Stomach (tissue), 4 donors: ENCODE data around the gene TMEM256.
"Not testable (repeated sequence)": the region's sequence is repeated elsewhere in the genome, so short reads cannot be mapped to it uniquely, and the experiment has no call there.

Experiments
- POLR2AphosphoS5 ChIP-seq, 3 donors: sonication (generic); formaldehyde crosslinking; IDR thresholded peaks; one replicate each; pipeline ENCODE4 v1.6.1; 2016; ENCODE audit warnings: antibody characterized with exemption in 3 of 3
- TF ChIP-seq, protein P1 (sequence below), 7 experiments: fragments of 450-650 bp in 4 of 7; fragments of 200-600 bp in 3 of 7; sonication (generic) in 3 of 7; IDR thresholded peaks; one replicate each; pipeline ENCODE4 v1.5.1; 2016 to 2019; ENCODE audit warnings: antibody characterized with exemption in 7 of 7, control low read depth in 2 of 7, mild to moderate bottlenecking in 1 of 7

DNA sequence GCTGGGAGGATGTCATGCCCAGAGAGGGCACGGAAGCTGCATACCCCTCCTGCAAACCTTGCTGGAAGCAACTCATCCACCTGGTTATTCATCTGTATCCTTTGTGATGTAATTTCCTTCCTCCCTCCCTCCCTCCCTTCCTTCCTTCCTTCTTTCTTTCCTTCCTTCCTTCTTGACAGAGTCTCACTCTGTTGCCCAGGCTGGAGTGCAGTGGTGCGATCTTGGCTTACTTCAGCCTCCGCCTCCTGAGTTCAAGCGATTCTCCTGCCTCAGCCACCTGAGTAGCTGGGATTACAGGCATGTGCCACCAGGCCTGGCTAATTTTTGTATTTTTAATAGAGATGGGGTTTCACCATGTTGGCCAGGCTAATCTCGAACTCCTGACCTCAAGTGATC lies 35.3 kb downstream of the TMEM256 start:
- TF ChIP-seq, protein P1, sequence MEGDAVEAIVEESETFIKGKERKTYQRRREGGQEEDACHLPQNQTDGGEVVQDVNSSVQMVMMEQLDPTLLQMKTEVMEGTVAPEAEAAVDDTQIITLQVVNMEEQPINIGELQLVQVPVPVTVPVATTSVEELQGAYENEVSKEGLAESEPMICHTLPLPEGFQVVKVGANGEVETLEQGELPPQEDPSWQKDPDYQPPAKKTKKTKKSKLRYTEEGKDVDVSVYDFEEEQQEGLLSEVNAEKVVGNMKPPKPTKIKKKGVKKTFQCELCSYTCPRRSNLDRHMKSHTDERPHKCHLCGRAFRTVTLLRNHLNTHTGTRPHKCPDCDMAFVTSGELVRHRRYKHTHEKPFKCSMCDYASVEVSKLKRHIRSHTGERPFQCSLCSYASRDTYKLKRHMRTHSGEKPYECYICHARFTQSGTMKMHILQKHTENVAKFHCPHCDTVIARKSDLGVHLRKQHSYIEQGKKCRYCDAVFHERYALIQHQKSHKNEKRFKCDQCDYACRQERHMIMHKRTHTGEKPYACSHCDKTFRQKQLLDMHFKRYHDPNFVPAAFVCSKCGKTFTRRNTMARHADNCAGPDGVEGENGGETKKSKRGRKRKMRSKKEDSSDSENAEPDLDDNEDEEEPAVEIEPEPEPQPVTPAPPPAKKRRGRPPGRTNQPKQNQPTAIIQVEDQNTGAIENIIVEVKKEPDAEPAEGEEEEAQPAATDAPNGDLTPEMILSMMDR (IDR thresholded peaks at IDR 0.05), result not testable (repeated sequence)
- not testable (repeated sequence) for TF ChIP-seq POLR2AphosphoS5 (IDR thresholded peaks at IDR 0.05)
